ENCODE results near the gene OTOL1. TPM values are rescaled to one million over a fixed set of nuclear protein-coding genes. Genes with fewer than 3 reads are reported as not detected.
"Not testable (repeated sequence)": the region's sequence is repeated elsewhere in the genome, so short reads cannot be mapped to it uniquely, and the experiment has no call there.

The OTOL1 gene
- not detected for polyA plus RNA-seq (ENCODE audit: insufficient read length)

GRCh38 chr3:161496508-161496907, at the start of gene OTOL1:
OTOL1 (plus strand) TSS chr3:161496808; CDS start chr3:161496808, 0 bp downstream.
- no peak for DNase-seq

GRCh38 chr3:161449785-161450184, 46.8 kb upstream of the OTOL1 start:
- no peak for DNase-seq

GRCh38 chr3:161452179-161452578, 44.4 kb upstream of the OTOL1 start:
- DNase-seq, result no peak

GRCh38 chr3:161454615-161455014, 42.0 kb upstream of the OTOL1 start:
- no peak for DNase-seq

GRCh38 chr3:161455962-161456361, 40.6 kb upstream of the OTOL1 start:
- no peak for DNase-seq

GRCh38 chr3:161462138-161462537, 34.5 kb upstream of the OTOL1 start:
- DNase-seq, result no peak

GRCh38 chr3:161471211-161471610, 25.4 kb upstream of the OTOL1 start:
- DNase-seq, result no peak

GRCh38 chr3:161474139-161474538, 22.5 kb upstream of the OTOL1 start:
- no peak for DNase-seq

- peak; percentile 30 for DNase-seq
Measured at GRCh38 chr3:161474741-161475140, 21.9 kb upstream of the OTOL1 start.

- no peak for DNase-seq
Measured at GRCh38 chr3:161475206-161475605, 21.4 kb upstream of the OTOL1 start.

GRCh38 chr3:161475905-161476304, 20.7 kb upstream of the OTOL1 start:
- DNase-seq, result peak; percentile 20

- no peak for DNase-seq
Measured at GRCh38 chr3:161484226-161484625, 12.4 kb upstream of the OTOL1 start.

GRCh38 chr3:161488284-161488683, 8.3 kb upstream of the OTOL1 start:
- DNase-seq, result not testable (repeated sequence)

- no peak for DNase-seq
Measured at GRCh38 chr3:161489395-161489794, 7.2 kb upstream of the OTOL1 start.

- DNase-seq, result not testable (repeated sequence)
Measured at GRCh38 chr3:161490845-161491244, 5.8 kb upstream of the OTOL1 start.

GRCh38 chr3:161498259-161498921, 1.8 kb downstream of the OTOL1 start:
- no peak for DNase-seq

GRCh38 chr3:161500068-161500796, 3.6 kb downstream of the OTOL1 start:
- no peak for DNase-seq

GRCh38 chr3:161503271-161503670, 6.7 kb downstream of the OTOL1 start:
- no peak for DNase-seq

- DNase-seq, result peak; percentile 32
Measured at GRCh38 chr3:161508852-161509477, 12.4 kb downstream of the OTOL1 start.

GRCh38 chr3:161510510-161511260, 14.1 kb downstream of the OTOL1 start:
- DNase-seq, result no peak

- DNase-seq, result no peak
Measured at GRCh38 chr3:161523916-161524315, 27.3 kb downstream of the OTOL1 start.

- no peak for DNase-seq
Measured at GRCh38 chr3:161531930-161532329, 35.3 kb downstream of the OTOL1 start.

GRCh38 chr3:161540594-161540993, 44.0 kb downstream of the OTOL1 start:
- DNase-seq, result no peak
